WTC11 (cell line): Measurements from ENCODE around the gene INPP5E.

Experiments used
- CREM ChIP-seq: sonication (generic); formaldehyde crosslinking; IDR thresholded peaks from 2 replicates; pipeline ENCODE4 v1.8.1; 2022; ENCODE audit warnings: mild to moderate bottlenecking, missing genetic modification reagents, moderate library complexity
- ELF4 ChIP-seq: sonication (generic); formaldehyde crosslinking; IDR thresholded peaks from 2 replicates; pipeline ENCODE4 v1.8.1; 2022; ENCODE audit warnings: low read depth, mild to moderate bottlenecking, moderate library complexity, missing genetic modification reagents
- IRF2 ChIP-seq: sonication (generic); formaldehyde crosslinking; IDR thresholded peaks from 2 replicates; pipeline ENCODE4 v1.8.0; 2022; ENCODE audit warnings: low read depth, missing genetic modification reagents, borderline replicate concordance
- NFYB ChIP-seq: sonication (generic); formaldehyde crosslinking; conservative IDR thresholded peaks from 2 replicates; pipeline ENCODE4 v1.8.0; 2022; ENCODE audit warnings: low read depth, missing genetic modification reagents
- PRDM15 ChIP-seq: sonication (generic); formaldehyde crosslinking; IDR thresholded peaks from 2 replicates; pipeline ENCODE4 v1.8.0; 2022; ENCODE audit warnings: missing genetic modification reagents
- TEAD4 ChIP-seq: sonication (generic); formaldehyde crosslinking; IDR thresholded peaks from 2 replicates; pipeline ENCODE4 v1.8.0; 2022; ENCODE audit warnings: mild to moderate bottlenecking, missing genetic modification reagents
- TF ChIP-seq, protein P1 (sequence below): fragments of 200-600 bp; IDR thresholded peaks from 2 replicates; pipeline ENCODE4 v1.8.0; 2022; ENCODE audit warnings: antibody characterized with exemption
- TF ChIP-seq, protein P2 (sequence below): sonication (generic); formaldehyde crosslinking; IDR thresholded peaks from 2 replicates; pipeline ENCODE4 v1.8.1; 2022; ENCODE audit warnings: mild to moderate bottlenecking, missing genetic modification reagents, moderate library complexity, borderline replicate concordance
- TF ChIP-seq, protein P3 (sequence below): sonication (generic); formaldehyde crosslinking; IDR thresholded peaks from 2 replicates; pipeline ENCODE4 v1.8.1; 2022; ENCODE audit warnings: low read depth, missing genetic modification reagents, borderline replicate concordance
- TF ChIP-seq, protein P4 (sequence below): fragments of 250-450 bp; sonication (Bioruptor Pico); IDR thresholded peaks from 2 replicates; pipeline ENCODE4 v1.8.0; 2021; ENCODE audit warnings: mild to moderate bottlenecking

DNA sequence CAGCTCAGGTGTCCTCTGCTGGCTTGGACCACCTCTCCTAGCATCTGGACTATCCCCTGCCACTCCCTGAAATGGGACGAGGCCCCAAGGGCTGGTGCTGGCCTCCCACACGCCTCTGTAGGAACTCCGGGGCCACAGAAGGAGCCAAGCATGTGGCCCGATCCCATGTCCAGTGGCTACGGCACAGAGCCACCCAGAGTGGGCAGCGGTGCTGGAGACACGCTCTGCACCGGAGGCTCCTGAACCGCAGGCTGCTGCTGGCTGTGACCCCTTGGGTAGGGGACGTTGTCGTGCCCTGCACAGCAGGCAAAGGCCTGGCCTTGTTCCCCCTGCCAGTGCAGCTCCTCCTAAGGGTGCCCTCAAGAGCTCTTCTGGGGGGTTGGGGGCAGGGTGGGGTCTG, 59.8 kb downstream of the INPP5E start:
- TF ChIP-seq, protein P1, sequence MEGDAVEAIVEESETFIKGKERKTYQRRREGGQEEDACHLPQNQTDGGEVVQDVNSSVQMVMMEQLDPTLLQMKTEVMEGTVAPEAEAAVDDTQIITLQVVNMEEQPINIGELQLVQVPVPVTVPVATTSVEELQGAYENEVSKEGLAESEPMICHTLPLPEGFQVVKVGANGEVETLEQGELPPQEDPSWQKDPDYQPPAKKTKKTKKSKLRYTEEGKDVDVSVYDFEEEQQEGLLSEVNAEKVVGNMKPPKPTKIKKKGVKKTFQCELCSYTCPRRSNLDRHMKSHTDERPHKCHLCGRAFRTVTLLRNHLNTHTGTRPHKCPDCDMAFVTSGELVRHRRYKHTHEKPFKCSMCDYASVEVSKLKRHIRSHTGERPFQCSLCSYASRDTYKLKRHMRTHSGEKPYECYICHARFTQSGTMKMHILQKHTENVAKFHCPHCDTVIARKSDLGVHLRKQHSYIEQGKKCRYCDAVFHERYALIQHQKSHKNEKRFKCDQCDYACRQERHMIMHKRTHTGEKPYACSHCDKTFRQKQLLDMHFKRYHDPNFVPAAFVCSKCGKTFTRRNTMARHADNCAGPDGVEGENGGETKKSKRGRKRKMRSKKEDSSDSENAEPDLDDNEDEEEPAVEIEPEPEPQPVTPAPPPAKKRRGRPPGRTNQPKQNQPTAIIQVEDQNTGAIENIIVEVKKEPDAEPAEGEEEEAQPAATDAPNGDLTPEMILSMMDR: no peak
- no peak for TF ChIP-seq CREM (CRISPR knock-in tag)
- TF ChIP-seq, protein P2, sequence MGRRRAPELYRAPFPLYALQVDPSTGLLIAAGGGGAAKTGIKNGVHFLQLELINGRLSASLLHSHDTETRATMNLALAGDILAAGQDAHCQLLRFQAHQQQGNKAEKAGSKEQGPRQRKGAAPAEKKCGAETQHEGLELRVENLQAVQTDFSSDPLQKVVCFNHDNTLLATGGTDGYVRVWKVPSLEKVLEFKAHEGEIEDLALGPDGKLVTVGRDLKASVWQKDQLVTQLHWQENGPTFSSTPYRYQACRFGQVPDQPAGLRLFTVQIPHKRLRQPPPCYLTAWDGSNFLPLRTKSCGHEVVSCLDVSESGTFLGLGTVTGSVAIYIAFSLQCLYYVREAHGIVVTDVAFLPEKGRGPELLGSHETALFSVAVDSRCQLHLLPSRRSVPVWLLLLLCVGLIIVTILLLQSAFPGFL: no peak
- no peak for TF ChIP-seq PRDM15 (CRISPR knock-in tag)
- TF ChIP-seq, protein P3, sequence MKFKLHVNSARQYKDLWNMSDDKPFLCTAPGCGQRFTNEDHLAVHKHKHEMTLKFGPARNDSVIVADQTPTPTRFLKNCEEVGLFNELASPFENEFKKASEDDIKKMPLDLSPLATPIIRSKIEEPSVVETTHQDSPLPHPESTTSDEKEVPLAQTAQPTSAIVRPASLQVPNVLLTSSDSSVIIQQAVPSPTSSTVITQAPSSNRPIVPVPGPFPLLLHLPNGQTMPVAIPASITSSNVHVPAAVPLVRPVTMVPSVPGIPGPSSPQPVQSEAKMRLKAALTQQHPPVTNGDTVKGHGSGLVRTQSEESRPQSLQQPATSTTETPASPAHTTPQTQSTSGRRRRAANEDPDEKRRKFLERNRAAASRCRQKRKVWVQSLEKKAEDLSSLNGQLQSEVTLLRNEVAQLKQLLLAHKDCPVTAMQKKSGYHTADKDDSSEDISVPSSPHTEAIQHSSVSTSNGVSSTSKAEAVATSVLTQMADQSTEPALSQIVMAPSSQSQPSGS: no peak
- TF ChIP-seq NFYB (CRISPR knock-in tag): no peak
- no peak for TF ChIP-seq TEAD4 (CRISPR knock-in tag)
- TF ChIP-seq, protein P4, sequence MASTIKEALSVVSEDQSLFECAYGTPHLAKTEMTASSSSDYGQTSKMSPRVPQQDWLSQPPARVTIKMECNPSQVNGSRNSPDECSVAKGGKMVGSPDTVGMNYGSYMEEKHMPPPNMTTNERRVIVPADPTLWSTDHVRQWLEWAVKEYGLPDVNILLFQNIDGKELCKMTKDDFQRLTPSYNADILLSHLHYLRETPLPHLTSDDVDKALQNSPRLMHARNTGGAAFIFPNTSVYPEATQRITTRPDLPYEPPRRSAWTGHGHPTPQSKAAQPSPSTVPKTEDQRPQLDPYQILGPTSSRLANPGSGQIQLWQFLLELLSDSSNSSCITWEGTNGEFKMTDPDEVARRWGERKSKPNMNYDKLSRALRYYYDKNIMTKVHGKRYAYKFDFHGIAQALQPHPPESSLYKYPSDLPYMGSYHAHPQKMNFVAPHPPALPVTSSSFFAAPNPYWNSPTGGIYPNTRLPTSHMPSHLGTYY (CRISPR knock-in tag): no peak
- TF ChIP-seq IRF2 (CRISPR knock-in tag): no peak
- TF ChIP-seq ELF4 (CRISPR knock-in tag): no peak
